ENCODE data around the gene TMEM150C. TPM values are rescaled to one million over a fixed set of nuclear protein-coding genes. Genes with fewer than 3 reads are reported as not detected.
A peak's percentile ranks its signal among the peaks of the same experiment; 100 is the strongest.
"Not testable (repeated sequence)": the region's sequence is repeated elsewhere in the genome, so short reads cannot be mapped to it uniquely, and the experiment has no call there.

TMEM150C gene
- total RNA-seq, 6 donors from 2014 or later = 2.7 to 6.8 (median 4.9) TPM

- Histone ChIP-seq H3K27me3 (no peaks in the 10 kb centered on the region), H3K4me1 (no peaks in the 10 kb centered on the region), H3K36me3 (no peaks in the 10 kb centered on the region), H3K27ac (no peak overlapping the region), H3K9me3 (no peaks in the 10 kb centered on the region), H3K4me3 (no peak overlapping the region)
- DNase-seq = no peak
- ATAC-seq (ENCODE audit: low FRiP score in 2 of 2) = no peak
- TF ChIP-seq POLR2A (IDR thresholded peaks at IDR 0.05) (no peak), POLR2AphosphoS5 (IDR thresholded peaks at IDR 0.05) (no peak), CTCF (IDR thresholded peaks at IDR 0.05) (no peak), EP300 (IDR thresholded peaks at IDR 0.05) (no peak)
- 82 to 90% methylated on average over 2 of the region's 2 CpGs for WGBS, 2 donors
Measured at GRCh38 chr4:82551734-82552133, 10.1 kb downstream of the TMEM150C start.

GRCh38 chr4:82547850-82548249 is 13.9 kb downstream of the TMEM150C start:
- H3K27ac ChIP-seq; H3K27me3 ChIP-seq; H3K4me3 ChIP-seq; ATAC-seq (ENCODE audit: low FRiP score in 2 of 2); DNase-seq; H3K9me3 ChIP-seq; H3K36me3 ChIP-seq; H3K4me1 ChIP-seq: not testable (repeated sequence)
- 98% methylated on average over 3 of the region's 3 CpGs for WGBS, 2 donors

DNA sequence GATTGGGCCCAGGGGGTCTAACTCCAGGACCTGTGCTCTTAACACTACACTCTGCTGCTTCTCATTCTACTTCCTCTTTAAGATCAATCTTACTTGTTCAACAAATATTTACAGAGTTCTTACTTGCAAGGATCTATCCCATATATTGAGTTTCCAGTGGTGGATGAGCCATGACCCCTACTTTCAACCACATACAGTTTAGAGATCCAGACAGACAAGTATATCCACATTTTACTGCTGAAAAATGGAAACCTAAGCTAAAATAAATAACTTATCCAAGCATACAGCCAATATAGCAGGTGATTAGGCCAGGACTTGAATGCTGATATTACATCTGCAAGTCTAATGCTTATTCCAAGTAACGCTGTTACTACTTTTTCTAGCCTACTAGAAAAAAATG is 18.7 kb downstream of the TMEM150C start:
- TF ChIP-seq CTCF (IDR thresholded peaks at IDR 0.05) = no peak
- no peak for TF ChIP-seq POLR2AphosphoS5 (IDR thresholded peaks at IDR 0.05)
- no peak for TF ChIP-seq EP300 (IDR thresholded peaks at IDR 0.05)
- TF ChIP-seq POLR2A (IDR thresholded peaks at IDR 0.05) = no peak
- H3K9me3 ChIP-seq = no peaks in the 10 kb centered on the region
- no peak overlapping the region for H3K27ac ChIP-seq
- WGBS, 2 donors = 93 to 100% methylated on average over 1 of the region's 1 CpG
- DNase-seq (no peak), ATAC-seq (ENCODE audit: low FRiP score in 2 of 2) (no peak)
- no peak overlapping the region for H3K4me3 ChIP-seq
- no peaks in the 10 kb centered on the region for H3K36me3 ChIP-seq
- H3K4me1 ChIP-seq = no peaks in the 10 kb centered on the region
- H3K27me3 ChIP-seq = no peaks in the 10 kb centered on the region

DNA sequence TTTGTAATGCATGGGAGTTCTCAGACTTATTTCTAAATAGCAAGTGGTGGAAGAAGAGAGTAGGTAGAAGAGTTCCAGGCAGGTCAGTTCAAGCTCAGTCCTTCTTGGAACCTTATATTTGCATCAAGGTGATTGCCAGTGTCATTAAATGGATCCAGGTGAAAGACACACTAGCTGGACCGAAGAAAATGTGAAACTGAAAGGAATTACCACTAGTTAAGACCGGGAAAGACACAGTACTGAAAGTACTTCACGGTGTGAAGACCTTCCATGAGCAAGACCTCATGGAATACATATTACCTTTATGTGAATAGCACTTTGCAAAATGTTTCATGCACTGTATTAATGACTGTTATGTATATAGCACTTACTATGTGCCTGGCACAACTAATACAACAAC is 19.1 kb downstream of the TMEM150C start:
- Histone ChIP-seq H3K4me3 (no peak overlapping the region), H3K27ac (no peak overlapping the region), H3K4me1 (no peaks in the 10 kb centered on the region), H3K36me3 (no peaks in the 10 kb centered on the region), H3K27me3 (no peaks in the 10 kb centered on the region), H3K9me3 (no peaks in the 10 kb centered on the region)
- 85 to 95% methylated on average over 3 of the region's 3 CpGs for WGBS, 2 donors
- TF ChIP-seq EP300 (IDR thresholded peaks at IDR 0.05) (no peak), POLR2AphosphoS5 (IDR thresholded peaks at IDR 0.05) (no peak), POLR2A (IDR thresholded peaks at IDR 0.05) (no peak), CTCF (IDR thresholded peaks at IDR 0.05) (no peak)
- DNase-seq = no peak
- ATAC-seq (ENCODE audit: low FRiP score in 2 of 2) = no peak

- Histone ChIP-seq H3K4me3 (no peak overlapping the region), H3K36me3 (no peaks in the 10 kb centered on the region), H3K9me3 (no peaks in the 10 kb centered on the region), H3K27ac (no peak overlapping the region), H3K4me1 (no peaks in the 10 kb centered on the region), H3K27me3 (no peaks in the 10 kb centered on the region)
- TF ChIP-seq POLR2AphosphoS5 (IDR thresholded peaks at IDR 0.05) (no peak), CTCF (IDR thresholded peaks at IDR 0.05) (no peak), POLR2A (IDR thresholded peaks at IDR 0.05) (no peak), EP300 (IDR thresholded peaks at IDR 0.05) (no peak)
- WGBS, 2 donors = 84 to 91% methylated on average over 3 of the region's 3 CpGs
- ATAC-seq (ENCODE audit: low FRiP score in 2 of 2) (peak in 1 of 2 donors; percentile 11), DNase-seq (no peak)
Measured at GRCh38 chr4:82529322-82529721, 32.5 kb downstream of the TMEM150C start.
